K562 (cell line): ENCODE results near the gene SPRTN. TPM values are rescaled to one million over a fixed set of nuclear protein-coding genes. Genes with fewer than 3 reads are reported as not detected.

Experiments used
- ATAC-seq: fragments of 200-7000 bp; cut with Tn5 transposase; 3 replicates; pipeline ENCODE4 v1.9.1; 2020; ENCODE audit warnings: moderate library complexity
- BruUV-seq: library from RNA; stranded (reverse); fragments of 400-500 nt; replicated peaks from 2 replicates; lab custom pipeline; 2021; lab: Mats Ljungman, UMichigan
- CTCF ChIA-PET: fragments of 300-600 bp; formaldehyde crosslinking; extraction: SDS; loops from one replicate; lab custom pipeline; 2021; ENCODE audit warnings: low intra/inter-chr PET ratio; lab: Yijun Ruan, JAX
- POLR2A ChIA-PET: fragments of 300-600, 350-650 bp; sonication (Branson Sonifier 250); formaldehyde crosslinking; extraction: SDS; loops from one replicate; lab custom pipeline; 2021; ENCODE audit warnings: antibody characterized with exemption, inconsistent platforms; lab: Yijun Ruan, JAX
- DNase-seq, 4 experiments: peaks; one replicate each; pipeline versions ENCODE4 v3.0.0 to v3.0.0-alpha.2; 2011 to 2018; ENCODE audit warnings: low spot score in 3 of 4, mixed read lengths in 3 of 4; ENCODE audit errors: extremely low read depth in 1 of 4
- FAIRE-seq: peaks from 2 replicates; lab custom pipeline; 2011; peaks lifted over from hg19 to GRCh38; lab: Jason Lieb, UNC
- H2AFZ ChIP-seq: 2 replicates; pipeline ENCODE4 v1.6.0; 2011; ENCODE audit warnings: low read depth, low read length, control low read depth, inconsistent platforms
- H3K27ac ChIP-seq: fragments of 200-600 bp; 3 replicates; pipeline ENCODE4 v1.8.0; 2011; ENCODE audit warnings: low read depth, mild to moderate bottlenecking, control low read depth, inconsistent platforms, low read length, moderate library complexity, mixed read lengths; ENCODE audit errors: extremely low read depth
- H3K27me3 ChIP-seq, 2 experiments: fragments of 300-600 bp in 1 of 2; 2 replicates in 1 of 2; 3 replicates in 1 of 2; pipeline versions ENCODE4 v1.6.0 to v1.8.0; 2011; ENCODE audit warnings: inconsistent platforms in 2 of 2, low read length in 2 of 2, mild to moderate bottlenecking in 1 of 2, mixed read lengths in 1 of 2, moderate library complexity in 1 of 2; ENCODE audit not compliant: control insufficient read depth in 2 of 2, insufficient read depth in 2 of 2
- H3K36me3 ChIP-seq: fragments of 300-600 bp; 3 replicates; pipeline ENCODE4 v1.8.0; 2011; ENCODE audit warnings: mild to moderate bottlenecking, low read length, inconsistent platforms; ENCODE audit not compliant: control insufficient read depth, insufficient read depth
- H3K4me1 ChIP-seq, 2 experiments: fragments of 200-600 bp in 1 of 2; replicated peaks in 1 of 2; 2 replicates in 1 of 2; 3 replicates in 1 of 2; pipeline versions ENCODE4 v1.5.1 to v1.8.0; 2011; ENCODE audit warnings: inconsistent platforms in 2 of 2, low read length in 2 of 2, mild to moderate bottlenecking in 1 of 2, mixed read lengths in 1 of 2, moderate library complexity in 1 of 2; ENCODE audit not compliant: control insufficient read depth in 2 of 2, insufficient read depth in 2 of 2
- H3K4me2 ChIP-seq: 2 replicates; pipeline ENCODE4 v1.6.1; 2011; ENCODE audit warnings: low read length, control low read depth, inconsistent platforms, mixed read lengths; ENCODE audit not compliant: insufficient read depth
- H3K4me3 ChIP-seq: fragments of 200-600 bp; sonication (generic), shearing (Covaris generic); 2 replicates; pipeline ENCODE4 v1.5.1; 2016; ENCODE audit warnings: control low read depth, inconsistent platforms
- H3K79me2 ChIP-seq: fragments of 200-600 bp; 3 replicates; pipeline ENCODE4 v1.8.0; 2011; ENCODE audit warnings: low read length, inconsistent platforms; ENCODE audit not compliant: control insufficient read depth, insufficient read depth
- H3K9ac ChIP-seq, 2 experiments: 2 replicates each; pipeline versions ENCODE4 v1.6.0 to v1.6.1; 2011; ENCODE audit warnings: low read depth in 2 of 2, low read length in 2 of 2, control low read depth in 1 of 2, inconsistent platforms in 1 of 2, mild to moderate bottlenecking in 1 of 2, mixed read lengths in 1 of 2; ENCODE audit not compliant: insufficient read depth in 1 of 2
- H3K9me1 ChIP-seq: one replicate; pipeline ENCODE4 v1.6.0; 2011; ENCODE audit warnings: inconsistent platforms, mild to moderate bottlenecking, low read length, moderate library complexity; ENCODE audit not compliant: control insufficient read depth, insufficient read depth
- H3K9me3 ChIP-seq: replicated peaks from 2 replicates; pipeline ENCODE4 v1.5.1; 2011; ENCODE audit warnings: low read depth, low read length, inconsistent platforms; ENCODE audit not compliant: control insufficient read depth, insufficient read depth
- H4K20me1 ChIP-seq: replicated peaks from 2 replicates; pipeline ENCODE4 v1.6.1; 2011; ENCODE audit warnings: low read length, inconsistent platforms, mixed read lengths; ENCODE audit not compliant: control insufficient read depth, insufficient read depth
- CBFA2T2 ChIP-seq: fragments of 450-650 bp; conservative IDR thresholded peaks from 2 replicates; pipeline ENCODE4 v1.6.1; 2017; ENCODE audit warnings: mild to moderate bottlenecking
- CTCF ChIP-seq, 3 experiments: IDR thresholded peaks in 2 of 3; conservative IDR thresholded peaks in 1 of 3; 2 replicates each; pipeline ENCODE4 v1.5.1; 2011 to 2012; ENCODE audit warnings: low read length in 3 of 3, mild to moderate bottlenecking in 3 of 3, control low read depth in 2 of 3, improper control_type of control experiment in 1 of 3, inconsistent platforms in 1 of 3, low read depth in 1 of 3, mixed read lengths in 1 of 3, moderate library complexity in 1 of 3; ENCODE audit not compliant: insufficient read depth in 2 of 3
- FOSL1 ChIP-seq: fragments of 200-800 bp; sonication (Bioruptor generic); conservative IDR thresholded peaks from 2 replicates; pipeline ENCODE4 v1.6.1; 2016; ENCODE audit warnings: missing genetic modification characterization, missing compliant biosample characterization
- GTF2A2 ChIP-seq: IDR thresholded peaks from 2 replicates; pipeline ENCODE4 v1.6.1; 2016; ENCODE audit warnings: mild to moderate bottlenecking, missing genetic modification characterization, missing compliant biosample characterization
- HNRNPH1 ChIP-seq: fragments of 200-400 bp; formaldehyde crosslinking; optimal IDR thresholded peaks from 2 replicates; pipeline ENCODE3; 2017; ENCODE audit warnings: low read depth, mild to moderate bottlenecking, low read length, moderate library complexity
- MCM7 ChIP-seq, 2 experiments: fragments of 450-650 bp; IDR thresholded peaks; 2 replicates each; pipeline ENCODE4 v1.6.1; 2016 to 2018
- NCOA4 ChIP-seq: fragments of 450-650 bp; IDR thresholded peaks from 2 replicates; pipeline ENCODE4 v1.6.1; 2018; ENCODE audit warnings: mild to moderate bottlenecking; ENCODE audit not compliant: partially characterized antibody
- NFIX ChIP-seq: fragments of 250-450 bp; sonication (Bioruptor Pico); IDR thresholded peaks from 2 replicates; pipeline ENCODE4 v1.4.0; 2020; ENCODE audit warnings: low read depth, mild to moderate bottlenecking, moderate library complexity
- SP2 ChIP-seq: IDR thresholded peaks from 2 replicates; pipeline ENCODE4 v1.6.1; 2011; ENCODE audit warnings: mild to moderate bottlenecking, low read depth, low read length, moderate library complexity; ENCODE audit not compliant: poor library complexity, severe bottlenecking; ENCODE audit errors: extremely low read depth
- TSHZ1 ChIP-seq: fragments of 250-450 bp; sonication (Bioruptor Pico); IDR thresholded peaks from 2 replicates; pipeline ENCODE4 v1.4.0; 2020; ENCODE audit warnings: mild to moderate bottlenecking, moderate library complexity
- USF2 ChIP-seq: sonication (generic); formaldehyde crosslinking; IDR thresholded peaks from 2 replicates; pipeline ENCODE4 v1.5.0; 2020; ENCODE audit warnings: missing genetic modification reagents
- ZBTB12 ChIP-seq: fragments of 250-450 bp; sonication (Bioruptor Pico); IDR thresholded peaks from 2 replicates; pipeline ENCODE4 v1.4.0; 2020
- ZFPM2 ChIP-seq: fragments of 250-450 bp; sonication (Bioruptor Pico); IDR thresholded peaks from 2 replicates; pipeline ENCODE4 v1.5.1; 2022; ENCODE audit warnings: mild to moderate bottlenecking
- ZNF121 ChIP-seq: sonication (generic); formaldehyde crosslinking; conservative IDR thresholded peaks from 2 replicates; pipeline ENCODE4 v1.8.0; 2022; ENCODE audit warnings: missing genetic modification reagents
- ZNF324 ChIP-seq: fragments of 250-450 bp; sonication (Bioruptor Pico); IDR thresholded peaks from 2 replicates; pipeline ENCODE4 v1.4.0; 2020; ENCODE audit warnings: mild to moderate bottlenecking
- ZNF589 ChIP-seq: fragments of 200-800 bp; sonication (Bioruptor generic); IDR thresholded peaks from 2 replicates; pipeline ENCODE4 v1.6.1; 2016; ENCODE audit warnings: low read depth, missing genetic modification characterization, missing compliant biosample characterization
- ZNF785 ChIP-seq: fragments of 250-450 bp; sonication (Bioruptor Pico); IDR thresholded peaks from 2 replicates; pipeline ENCODE4 v1.4.0; 2020; ENCODE audit warnings: mild to moderate bottlenecking
- WGBS: fragments of 100-300 bp; shearing (Covaris generic); methylation state at CpG from one replicate; pipeline ENCODE4 v1.1.6; 2016; ENCODE audit warnings: low coverage, mixed read lengths; ENCODE audit not compliant: insufficient coverage; ENCODE audit errors: missing lambda C conversion rate; 5-methylcytosine and 5-hydroxymethylcytosine counted together
- in situ Hi-C: fragments of 300-500 bp; cut with MboI; formaldehyde crosslinking; loops from 4 replicates; pipeline ENCODE4 v1.15.0; 2018; ENCODE audit warnings: inconsistent platforms, mixed read lengths
- intact Hi-C: fragments of 100-400 bp; cut with micrococcal nuclease; formaldehyde crosslinking; loops from 2 replicates; pipeline ENCODE4 v1.14.2; 2022
- polyA plus RNA-seq, 8 experiments: library from polyadenylated mRNA; depleted of rRNA in 4 of 8; stranded (reverse) in 5 of 8; unstranded in 3 of 8; fragments of >200 nt; fragmentation: Nextera tagmentation in 2 of 8; fragmentation: Illumina TruSeq in 1 of 8; extraction: Ambion mirVana in 2 of 8; extraction: Trizol in 1 of 8; gene quantifications; 2 replicates each; pipeline versions ENCODE4 v1.2.1 to v1.2.3, GENCODE V29; 2011 to 2014; ENCODE audit warnings: inconsistent platforms in 1 of 8, missing spikeins in 1 of 8
- total RNA-seq, 7 experiments: library from RNA; depleted of rRNA in 6 of 7; stranded (reverse); fragments of >200 nt in 6 of 7; fragmentation: Illumina TruSeq in 2 of 7; extraction: Trizol in 2 of 7; gene quantifications; 2 replicates each; pipeline versions ENCODE4 v1.2.1 to v1.2.3, GENCODE V29; 2011 to 2021; ENCODE audit warnings: low replicate concordance in 1 of 7

The SPRTN gene
- total and polyA plus RNA-seq, 9 of the 15 experiments (the other 6 are each of a cell fraction or from before 2014, with no cell fraction given) = 8.1 to 32.5 (median 21.2) TPM

- CTCF ChIA-PET = no interaction called here
- TF ChIP-seq ZNF589 = no peak
- no peak for TF ChIP-seq NCOA4
- no peak for TF ChIP-seq CTCF (IDR thresholded peaks at IDR 0.05 in 2 of 3, conservative IDR thresholded peaks at IDR 0.05 in 1 of 3; ENCODE audit: insufficient read depth in 2 of 3, low read depth in 1 of 3, low read length in 3 of 3)
- no peak for TF ChIP-seq USF2 (CRISPR knock-in tag)
- TF ChIP-seq TSHZ1 (CRISPR knock-in tag) = no peak
- TF ChIP-seq ZNF121 (CRISPR knock-in tag) = peak; percentile 30; the same call in 1 of the 2 replicates
- TF ChIP-seq MCM7 (IDR thresholded peaks at IDR 0.05) = no peak
- no peak for TF ChIP-seq ZNF785 (CRISPR knock-in tag)
- TF ChIP-seq ZBTB12 (CRISPR knock-in tag) = no peak
- TF ChIP-seq NFIX = no peak
- no peak for TF ChIP-seq ZFPM2 (CRISPR knock-in tag)
- no peak for TF ChIP-seq CBFA2T2
- TF ChIP-seq ZNF324 = no peak
- peak; percentile 71 for TF ChIP-seq FOSL1
- TF ChIP-seq GTF2A2 = no peak
- no peak for TF ChIP-seq SP2
- no peak for TF ChIP-seq HNRNPH1
Observed at GRCh38 chr1:231376101-231376500, 38.0 kb downstream of the SPRTN start.

More at GRCh38 chr1:231376101-231376500, 38.0 kb downstream of the SPRTN start:
- Histone ChIP-seq H3K79me2 (peaks cover 64% of the 10 kb centered on the region), H3K4me3 (no peak overlapping the region), H2AFZ (no peak overlapping the region), H3K27ac (no peak overlapping the region), H3K9me3 (no peaks in the 10 kb centered on the region), H3K36me3 (peaks cover 16% of the 10 kb centered on the region; the same call in 2 of the 3 replicates), H4K20me1 (peaks cover 20% of the 10 kb centered on the region), H3K9me1 (no peaks in the 10 kb centered on the region), H3K9ac (no peak overlapping the region), H3K27me3 (no peaks in the 10 kb centered on the region), H3K4me2 (no peak overlapping the region), H3K4me1 (0 out of 5 replicates have a peak, but pooled peaks cover 0 to 2% of the 10 kb centered on the region in 2 experiments)
- 51% methylated on average over 4 of the region's 4 CpGs for WGBS
- ATAC-seq (no peak), DNase-seq (no peak), FAIRE-seq (no peak)
- POLR2A ChIA-PET = interaction anchor here (1.6 to 1.8 kb wide), 2 partner anchors 14 to 21 kb away, joined by 4 to 6 read pairs; no protein-coding TSS in a partner anchor
- no TSS peak for BruUV-seq
- intact Hi-C loops (no loop called here), in situ Hi-C loops (no loop called here)
